ENCODE results near the gene MYLK2. TPM values are rescaled to one million over a fixed set of nuclear protein-coding genes. Genes with fewer than 3 reads are reported as not detected.

Gene MYLK2
- total and polyA plus RNA-seq, 10 of the 15 experiments (the other 5 are each of a cell fraction or from before 2014, with no cell fraction given), result 0.04 to 0.67 (median 0.18) TPM; not detected in 1

DNA sequence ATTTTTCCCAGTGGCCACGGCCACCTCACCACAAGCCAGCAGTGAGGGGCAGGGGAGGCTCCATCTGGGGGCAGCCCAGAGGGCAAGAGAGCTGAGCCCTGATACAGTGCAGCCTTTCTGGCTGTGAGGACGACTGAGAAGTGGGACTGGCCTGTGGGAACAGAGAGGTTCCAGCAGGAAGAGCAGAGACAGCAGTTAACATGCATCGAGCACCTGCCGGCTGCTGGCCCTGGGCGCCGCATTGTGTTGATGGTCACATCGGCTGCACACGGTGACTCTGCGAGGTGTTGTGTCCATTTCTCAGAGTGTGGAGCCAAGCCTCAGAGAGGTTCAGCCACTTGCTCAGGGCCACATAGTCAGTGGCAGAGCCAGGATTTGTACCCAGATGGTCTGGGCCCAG, 16.4 kb downstream of the MYLK2 start (continued):
- no peak for TF ChIP-seq ZBTB4 (CRISPR knock-in tag; IDR thresholded peaks at IDR 0.05)
- no peak for TF ChIP-seq REST (IDR thresholded peaks at IDR 0.05; ENCODE audit: low read depth, low read length)
- no peak for TF ChIP-seq NFXL1 (IDR thresholded peaks at IDR 0.05; ENCODE audit: borderline replicate concordance)
- no peak for TF ChIP-seq EGR1 (IDR thresholded peaks at IDR 0.05; ENCODE audit: borderline replicate concordance in 1 of 2, low read depth in 2 of 2, low read length in 2 of 2)

Measured in GM12878 (cell line).